GM18508 (cell line): ENCODE measurements around the gene CDC14B.

Source experiments
- ATAC-seq: cut with Tn5 transposase; IDR thresholded peaks from one replicate; pipeline ENCODE4 v1.9.1; 2021; ENCODE audit warnings: moderate number of reproducible peaks; ENCODE audit not compliant: insufficient read depth, unreplicated experiment

Gene CDC14B

DNA sequence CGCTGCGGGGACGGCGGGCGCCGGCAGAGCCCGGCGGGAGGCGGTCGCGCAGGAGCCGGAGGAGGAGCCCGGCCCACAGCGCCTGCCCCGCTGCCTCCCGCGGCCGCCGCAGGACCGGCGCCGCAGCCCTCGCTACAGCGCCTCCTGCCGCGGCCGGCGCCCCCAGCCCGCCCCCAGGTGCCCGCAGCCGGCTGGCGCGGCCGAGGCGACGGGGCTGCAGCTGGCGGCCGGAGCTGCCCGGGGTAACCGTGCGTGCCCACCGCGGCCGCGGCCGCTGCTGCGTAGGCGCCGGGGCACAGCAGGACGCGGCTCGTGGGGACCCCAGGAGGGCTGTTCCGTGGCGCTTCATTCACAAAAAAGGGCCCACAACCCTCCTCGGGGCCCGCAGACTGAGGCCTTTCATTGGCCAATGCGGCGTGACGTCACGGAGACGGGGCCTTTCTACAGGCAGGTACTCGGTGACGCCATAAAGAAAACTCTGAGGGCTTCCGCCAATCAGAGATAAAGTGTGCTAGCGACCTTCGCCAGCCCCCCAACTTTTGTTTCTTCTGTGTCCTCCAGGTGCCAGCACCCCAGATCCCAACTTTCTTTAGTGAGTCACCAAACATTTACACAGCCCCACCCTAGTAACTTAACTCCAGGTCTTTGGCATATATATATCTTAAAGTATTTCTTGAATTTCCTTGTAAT lies at the start of gene CDC14B:
TSS of gene CDC14B (minus strand) at position 353 of the 690 bp plus-strand sequence. CDS start 465 bp downstream, outside the sequence.
- no peak for ATAC-seq

DNA sequence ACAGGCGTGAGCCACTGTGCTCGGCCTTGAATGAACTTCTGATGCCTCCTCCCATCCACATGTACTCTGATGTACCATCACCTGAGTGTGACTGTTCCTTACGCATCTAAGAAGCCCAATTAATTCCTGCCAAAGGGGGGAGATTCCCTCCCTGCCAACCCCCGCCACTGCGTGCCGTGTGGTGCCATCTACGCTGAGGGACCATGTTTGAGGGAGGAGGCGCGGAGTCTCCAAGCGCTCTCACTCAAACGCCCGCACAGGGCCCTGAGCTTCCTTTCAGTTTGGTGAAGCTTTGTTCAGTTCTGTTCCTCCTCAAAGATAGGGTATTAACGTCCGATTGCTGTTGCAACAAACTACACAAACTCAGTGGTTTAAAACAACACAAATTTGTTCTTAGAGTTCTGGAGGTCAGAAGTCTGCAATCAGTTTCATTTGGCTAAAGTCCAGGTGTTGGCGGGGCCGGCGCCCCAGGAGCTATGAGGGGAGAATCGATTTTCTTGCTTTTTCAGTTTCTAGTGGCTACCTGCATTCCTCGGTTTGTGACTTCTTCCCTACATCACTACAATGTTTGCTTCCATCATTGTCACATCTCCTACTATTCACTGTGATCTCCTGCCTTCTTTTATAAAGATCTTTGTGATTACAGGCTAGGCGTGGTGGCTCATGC lies 49.4 kb upstream of the CDC14B start:
- ATAC-seq: no peak

- no peak for ATAC-seq
These were observed 47.7 kb upstream of the CDC14B start for GRCh38 chr9:96667363-96667728.

DNA sequence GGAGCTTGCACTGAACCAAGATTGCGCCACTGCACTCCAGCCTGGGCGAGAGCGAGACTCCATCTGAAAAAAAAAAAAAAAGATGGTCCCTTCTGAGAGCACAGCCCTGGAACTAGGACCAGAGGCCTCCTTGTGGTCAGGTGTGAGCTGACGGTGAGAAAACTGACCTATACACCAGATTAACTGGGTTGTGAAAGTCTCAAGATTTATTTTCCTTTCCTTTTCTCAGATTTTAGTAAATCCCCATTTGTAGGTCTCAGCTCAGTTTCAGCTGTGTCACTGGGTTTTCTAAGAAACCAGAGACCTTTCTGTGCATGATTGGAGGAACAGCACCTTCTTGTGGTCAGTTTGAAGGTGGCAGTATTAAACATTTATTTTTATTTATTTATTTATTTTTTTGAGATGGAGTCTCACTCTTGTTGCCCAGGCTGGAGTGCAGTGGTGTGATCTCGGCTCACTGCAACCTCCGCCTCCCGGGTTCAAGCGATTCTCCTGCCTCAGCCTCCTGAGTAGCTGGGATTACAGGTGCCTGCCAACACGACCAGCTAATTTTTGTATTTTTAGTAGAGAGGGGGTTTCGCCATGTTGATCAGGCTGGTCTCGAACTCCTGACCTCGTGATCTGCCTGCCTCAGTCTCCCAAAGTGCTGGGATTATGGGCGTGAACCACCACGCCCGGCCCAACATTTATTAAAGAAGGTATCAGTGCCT lies 47.2 kb upstream of the CDC14B start:
- peak; percentile 46 for ATAC-seq

GRCh38 chr9:96665789-96666188 lies 46.1 kb upstream of the CDC14B start:
- no peak for ATAC-seq

GRCh38 chr9:96663506-96664120 lies 44.0 kb upstream of the CDC14B start:
- ATAC-seq: no peak

- no peak for ATAC-seq
These were observed 42.1 kb upstream of the CDC14B start for GRCh38 chr9:96661711-96662110.

DNA sequence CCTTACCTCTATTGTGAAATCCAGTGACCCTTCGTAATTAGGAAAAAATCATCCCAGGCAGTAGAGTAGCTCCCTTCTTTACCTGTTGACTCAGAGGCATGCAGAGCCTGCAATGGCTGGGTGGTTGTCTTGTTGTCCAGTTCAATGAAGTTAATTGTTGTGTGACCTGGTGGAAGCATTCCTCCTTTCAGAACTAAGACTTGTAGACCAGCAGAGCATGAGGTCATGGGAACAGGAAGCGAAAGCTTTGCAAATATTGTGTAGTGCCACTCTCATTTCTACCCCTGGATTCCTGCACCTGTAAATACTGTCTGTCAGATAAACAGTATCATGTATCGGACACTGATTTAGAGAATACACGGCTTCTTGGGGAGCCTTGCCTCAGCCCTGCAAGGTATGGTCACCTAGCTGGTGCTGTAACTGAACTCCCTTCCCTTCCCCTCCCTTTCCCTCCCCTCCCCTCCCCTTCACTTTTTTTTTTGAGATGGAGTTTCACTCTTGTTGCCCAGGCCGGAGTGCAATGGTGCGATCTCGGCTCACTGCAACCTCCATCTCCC lies 41.1 kb upstream of the CDC14B start:
- ATAC-seq: no peak

- ATAC-seq: no peak
These were observed 35.7 kb upstream of the CDC14B start, which contains the start of gene PRXL2C for GRCh38 chr9:96655198-96655851. Gene PRXL2C, minus strand, starts transcription at chr9:96655317. Its CDS starts 36 bp downstream, at chr9:96655281.

DNA sequence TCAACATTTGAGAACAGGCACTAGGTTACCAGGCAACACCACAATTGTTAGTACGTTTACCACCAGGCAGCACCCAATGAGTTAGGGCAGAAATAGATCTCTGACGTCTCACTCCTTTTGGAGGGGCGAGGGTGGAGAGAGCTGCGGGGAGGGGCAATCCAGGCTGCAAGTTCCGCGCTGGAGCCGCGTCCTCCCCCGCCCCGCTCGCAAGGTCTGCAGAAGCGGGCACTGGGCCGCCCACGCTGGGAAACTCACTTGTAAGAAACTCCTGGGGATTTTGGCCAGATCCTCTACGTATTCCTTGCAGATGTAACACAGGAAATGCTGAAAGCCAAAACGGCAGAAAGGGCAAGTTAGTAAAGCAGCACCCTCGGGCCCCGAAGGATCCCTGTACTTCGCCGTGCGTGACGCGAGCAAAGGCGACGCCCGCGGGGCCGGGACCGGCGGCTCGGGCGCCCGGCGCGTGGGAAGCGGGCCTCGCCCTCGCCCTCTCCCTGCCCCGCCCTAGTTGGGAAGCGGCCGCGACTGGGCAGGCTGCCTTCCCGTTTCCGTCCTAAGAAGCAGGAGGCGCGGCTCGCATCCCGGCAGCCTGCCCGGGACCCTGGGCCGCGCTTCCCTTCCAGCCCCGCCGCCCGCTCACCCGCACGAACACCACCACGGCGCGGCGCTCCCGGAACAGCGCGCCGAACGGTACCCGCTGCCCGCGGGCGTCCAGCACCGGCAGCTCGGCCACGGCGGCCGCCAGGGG lies 35.0 kb upstream of the CDC14B start:
- ATAC-seq: no peak

DNA sequence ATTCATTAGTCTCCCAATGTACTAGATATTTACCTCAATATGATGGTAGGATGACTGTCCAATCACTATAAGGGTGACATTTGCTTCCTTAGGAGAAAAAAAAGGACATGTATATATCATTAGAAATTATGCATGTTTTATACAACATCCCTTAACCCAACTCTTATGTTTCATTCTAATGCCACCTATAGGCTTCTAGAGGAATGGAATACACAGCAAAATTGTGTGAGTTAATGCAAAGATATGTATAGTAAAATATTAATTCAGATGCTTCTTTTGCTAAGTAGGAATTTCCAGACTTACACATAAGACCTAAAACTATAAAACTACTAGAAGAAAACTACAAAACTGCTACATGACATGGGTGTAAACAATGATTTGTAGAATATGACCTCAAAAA lies 32.0 kb upstream of the CDC14B start:
- ATAC-seq: no peak

GRCh38 chr9:96649620-96650324 lies 30.1 kb upstream of the CDC14B start:
- no peak for ATAC-seq

DNA sequence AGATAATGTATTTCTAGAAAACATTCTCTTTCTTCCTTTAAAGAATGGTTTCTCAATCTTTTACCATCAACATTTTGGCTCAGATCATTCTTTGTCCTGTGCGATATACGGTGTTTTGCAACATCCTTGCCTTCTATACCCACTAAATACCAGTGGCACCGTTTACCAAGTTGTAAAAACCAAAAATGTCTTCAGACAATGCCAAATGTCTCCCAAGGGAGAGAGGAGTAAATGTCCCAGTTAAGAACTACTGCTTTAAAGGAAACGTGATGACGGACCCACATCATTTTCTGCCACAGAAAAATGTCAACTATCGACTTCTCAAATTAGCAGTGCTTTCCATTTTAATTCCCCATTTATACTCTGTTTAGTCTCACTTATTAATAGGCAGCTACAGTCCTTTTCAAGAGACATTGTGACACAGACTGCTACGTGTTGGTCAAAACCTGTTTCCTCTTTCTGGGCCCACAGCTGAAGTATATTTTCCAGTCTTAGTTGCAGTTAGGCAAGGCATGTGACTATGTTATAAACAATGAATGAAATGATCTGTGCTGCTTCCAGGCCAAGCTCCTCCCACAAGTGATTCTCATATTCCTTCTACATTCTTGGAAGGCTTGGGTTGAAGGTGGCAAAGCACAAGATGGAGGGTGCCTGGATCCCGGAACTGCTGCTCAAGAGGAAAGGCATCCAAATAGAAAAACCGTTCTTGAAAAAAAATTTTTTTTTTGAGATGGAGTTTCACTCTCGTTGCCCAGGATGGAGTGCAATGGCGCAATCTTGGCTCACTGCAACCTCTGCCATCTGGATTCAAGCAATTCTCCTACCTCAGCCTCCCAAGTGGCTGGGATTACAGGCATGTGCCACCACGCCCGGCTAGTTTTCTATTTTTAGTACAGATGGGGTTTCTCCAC lies 26.7 kb upstream of the CDC14B start:
- ATAC-seq: no peak

- ATAC-seq: no peak
These were observed 24.5 kb upstream of the CDC14B start for GRCh38 chr9:96644137-96644536.

- no peak for ATAC-seq
These were observed 21.9 kb upstream of the CDC14B start for GRCh38 chr9:96641514-96641913.

DNA sequence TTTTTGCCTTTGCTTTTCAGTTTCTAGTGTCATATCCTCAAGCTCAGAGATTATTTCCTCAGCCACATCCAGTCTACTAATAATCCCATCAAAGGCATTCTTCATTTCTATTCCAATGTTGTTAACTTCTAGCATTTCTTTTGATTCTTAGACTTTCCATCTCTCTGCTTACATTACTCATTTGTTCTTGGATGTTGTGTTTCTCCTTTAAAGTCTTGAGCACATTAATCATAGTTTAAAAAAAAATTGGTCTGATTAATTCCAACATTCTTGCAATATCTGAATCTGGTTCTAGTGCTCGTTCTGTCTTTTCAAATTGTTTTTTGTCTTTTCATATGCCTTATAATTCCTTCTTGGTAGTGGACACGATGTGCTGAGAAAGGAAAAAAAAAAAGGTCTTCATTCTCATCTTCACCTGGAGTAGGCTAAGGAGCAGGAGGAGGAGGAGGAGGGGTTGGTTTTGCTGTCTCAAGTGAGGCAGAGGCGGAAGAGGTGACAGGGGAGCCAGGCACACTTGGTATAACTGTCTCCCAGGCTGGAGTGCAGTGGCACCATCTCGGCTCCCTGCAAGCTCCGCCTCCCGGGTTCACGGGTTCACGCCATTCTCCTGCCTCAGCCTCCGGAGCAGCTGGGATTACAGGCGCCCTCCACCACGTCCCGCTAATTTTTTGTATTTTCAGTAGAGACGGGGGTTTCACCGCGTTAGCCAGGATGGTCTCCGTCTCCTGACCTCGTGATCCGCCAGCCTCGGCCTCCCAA lies 19.1 kb upstream of the CDC14B start:
- no peak for ATAC-seq

DNA sequence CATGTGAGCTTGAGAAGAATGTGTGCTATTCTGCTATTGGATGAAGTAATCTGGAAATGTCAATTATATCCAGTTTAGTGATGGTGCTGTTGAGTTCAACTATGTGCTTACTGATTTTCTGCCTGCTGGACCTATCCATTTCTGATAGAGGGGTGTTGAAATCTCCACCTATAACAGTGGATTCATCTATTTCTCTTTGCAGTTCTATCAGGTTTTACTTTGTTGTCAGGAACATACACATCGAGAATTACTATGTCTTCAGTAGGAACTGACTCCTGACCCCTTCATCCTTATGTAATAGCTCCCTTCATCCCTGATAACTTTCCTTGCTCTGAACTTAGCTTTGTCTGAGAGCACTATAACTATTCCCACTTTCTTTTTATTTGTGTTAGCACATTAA lies 16.7 kb upstream of the CDC14B start:
- no peak for ATAC-seq
